Renal cortex interstitium (tissue), 11 donors: ENCODE data around the gene ARID5A. TPM values are rescaled to one million over a fixed set of nuclear protein-coding genes. Genes with fewer than 3 reads are reported as not detected.

Source experiments
- DNase-seq, 11 donors: peaks; one replicate each; pipeline ENCODE4 v3.0.0-alpha.2; 2013; ENCODE audit warnings: low read depth in 9 of 11, low spot score in 4 of 11; ENCODE audit errors: extremely low read depth in 1 of 11
- polyA plus RNA-seq, 3 donors: library from polyadenylated mRNA; unstranded; fragments of 120-200 nt; gene quantifications; one replicate each; pipeline ENCODE4 v1.2.1, GENCODE V29; 2013; ENCODE audit not compliant: insufficient read length in 3 of 3

Gene ARID5A
- polyA plus RNA-seq, 3 donors: 3.6 to 6.0 (median 5.0) TPM

DNA sequence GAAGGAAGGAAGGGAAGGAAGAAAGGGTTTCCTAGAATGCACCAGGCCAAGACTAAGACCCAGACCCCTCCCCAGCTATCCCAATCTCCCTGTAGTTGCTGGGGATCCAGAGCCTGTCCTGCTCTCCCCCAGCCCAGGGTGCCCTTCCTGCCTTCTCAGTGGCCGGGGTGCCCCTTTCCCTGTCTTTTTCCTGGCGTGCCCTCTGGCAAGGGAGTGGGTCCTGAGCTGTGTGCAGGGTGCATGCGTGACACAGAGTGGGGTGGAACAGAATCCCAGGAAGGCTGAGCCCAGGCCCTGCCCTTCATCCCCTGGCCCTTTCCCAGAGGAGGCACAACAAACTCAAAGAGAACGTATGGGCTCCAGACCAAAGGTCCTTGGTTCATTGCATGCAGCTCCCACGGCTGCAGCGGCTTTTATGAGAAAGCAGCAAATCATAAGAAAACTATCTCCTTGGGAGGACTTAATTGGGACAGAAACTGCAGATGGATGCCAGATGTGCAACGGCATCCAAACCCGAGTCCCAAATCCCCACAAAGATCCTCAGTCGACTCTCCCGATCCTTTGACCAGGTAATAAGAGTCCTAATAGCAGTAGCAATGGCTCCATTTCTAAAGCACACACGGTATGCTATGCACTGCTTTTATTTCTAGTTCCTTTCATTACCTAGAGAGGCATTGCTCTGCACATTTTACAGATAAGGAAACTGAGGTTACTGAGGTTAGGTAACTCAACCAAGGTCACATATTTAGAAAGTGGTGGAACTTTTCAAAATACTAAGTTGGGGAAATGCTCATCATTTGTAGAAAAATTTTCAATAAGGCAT lies 12.7 kb upstream of the ARID5A start:
- DNase-seq: no peak

DNA sequence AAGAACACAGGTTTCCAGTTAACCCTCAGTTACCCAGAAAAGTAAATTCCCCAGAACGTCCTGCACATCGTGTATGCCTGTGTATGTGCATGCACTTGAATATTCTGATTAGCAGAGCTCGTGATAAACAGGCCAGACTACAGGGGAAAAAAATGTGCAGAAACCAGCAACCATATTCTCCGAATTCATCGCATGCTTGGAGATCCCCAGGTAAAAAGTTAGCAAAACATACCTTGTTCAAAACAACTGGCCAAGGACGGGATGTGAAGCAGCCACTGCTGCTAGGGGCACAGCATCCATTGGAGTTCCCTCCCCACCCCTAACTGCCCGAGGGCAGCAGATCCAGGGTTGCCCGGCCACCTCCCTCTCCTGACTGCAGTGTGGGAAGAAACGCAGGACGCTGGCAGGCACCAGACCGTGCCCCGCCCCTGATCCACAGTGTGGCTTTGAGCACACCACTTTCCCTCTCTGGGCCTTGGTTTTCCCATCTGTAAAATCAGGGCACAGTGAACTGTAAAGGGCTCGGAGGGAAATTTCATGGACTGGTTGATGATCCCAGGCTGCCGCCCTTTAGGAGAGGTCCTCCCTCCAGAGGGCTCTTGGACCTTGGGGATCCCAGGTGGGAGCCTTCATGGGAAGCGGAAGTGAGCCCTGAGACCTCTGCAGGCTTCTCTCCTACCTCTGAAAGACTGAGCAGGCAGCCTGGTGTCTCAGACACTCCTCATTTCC lies 11.9 kb upstream of the ARID5A start:
- no peak for DNase-seq

- DNase-seq: no peak
Measured at GRCh38 chr2:96525211-96525507, 11.4 kb upstream of the ARID5A start.

DNA sequence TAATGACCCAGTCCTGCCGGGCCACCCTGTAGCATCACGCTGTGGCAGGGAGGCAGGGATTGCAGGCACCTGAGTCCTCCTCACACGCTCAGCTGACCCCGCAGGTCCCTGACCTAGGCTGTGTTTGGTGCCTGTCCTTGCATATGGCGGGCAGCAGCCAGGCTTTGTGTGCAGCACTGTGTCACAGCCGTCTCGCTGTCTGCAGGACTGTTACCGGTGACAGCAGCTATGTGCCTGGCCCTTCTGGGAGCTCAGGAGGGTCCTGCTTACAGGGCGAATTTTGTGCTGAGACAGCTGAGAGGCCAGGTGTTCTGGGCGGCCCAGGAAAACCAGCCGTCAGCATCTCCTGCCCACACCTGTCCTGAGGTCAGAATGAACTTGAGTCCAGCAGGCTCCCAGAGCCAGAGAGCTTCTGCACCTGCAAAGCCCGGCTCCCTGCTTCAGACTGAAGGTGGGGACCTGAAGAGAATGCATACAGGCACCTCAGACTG lies 10.4 kb upstream of the ARID5A start:
- no peak for DNase-seq

DNA sequence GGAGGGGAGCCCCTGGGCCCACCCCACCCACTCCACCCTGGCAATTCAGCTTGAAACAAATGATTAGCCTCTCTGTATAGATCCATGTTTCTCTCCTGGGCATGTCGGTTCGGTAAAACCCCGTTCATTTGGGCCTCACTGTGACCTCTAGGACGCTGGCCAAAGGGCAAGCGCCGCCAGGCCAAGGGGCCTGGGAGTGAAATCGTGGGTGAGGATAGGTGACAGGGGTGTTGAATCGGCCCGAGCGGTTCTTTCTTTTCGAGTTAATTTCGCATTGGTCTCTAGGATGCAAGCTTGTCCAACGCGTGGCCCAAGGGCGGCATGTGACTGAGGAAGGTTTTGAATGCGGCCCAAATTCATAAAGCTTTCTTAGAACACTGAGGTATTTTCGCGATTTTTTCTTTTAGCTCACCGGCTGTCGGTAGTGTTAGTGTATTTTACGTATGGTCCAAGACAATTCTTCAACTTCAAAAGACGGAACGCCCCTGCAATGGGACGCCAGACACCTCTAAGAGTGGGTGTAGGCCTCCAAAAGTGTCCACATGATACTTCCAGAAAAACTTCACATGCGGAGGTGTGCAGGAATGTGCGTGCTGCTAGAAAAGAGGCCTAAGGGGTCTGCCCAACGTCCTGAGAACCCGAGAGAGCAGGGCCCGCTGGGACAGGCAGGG lies 9.8 kb upstream of the ARID5A start:
- DNase-seq: no peak

- no peak for DNase-seq
Measured at GRCh38 chr2:96527286-96528005, 9.1 kb upstream of the ARID5A start.

DNA sequence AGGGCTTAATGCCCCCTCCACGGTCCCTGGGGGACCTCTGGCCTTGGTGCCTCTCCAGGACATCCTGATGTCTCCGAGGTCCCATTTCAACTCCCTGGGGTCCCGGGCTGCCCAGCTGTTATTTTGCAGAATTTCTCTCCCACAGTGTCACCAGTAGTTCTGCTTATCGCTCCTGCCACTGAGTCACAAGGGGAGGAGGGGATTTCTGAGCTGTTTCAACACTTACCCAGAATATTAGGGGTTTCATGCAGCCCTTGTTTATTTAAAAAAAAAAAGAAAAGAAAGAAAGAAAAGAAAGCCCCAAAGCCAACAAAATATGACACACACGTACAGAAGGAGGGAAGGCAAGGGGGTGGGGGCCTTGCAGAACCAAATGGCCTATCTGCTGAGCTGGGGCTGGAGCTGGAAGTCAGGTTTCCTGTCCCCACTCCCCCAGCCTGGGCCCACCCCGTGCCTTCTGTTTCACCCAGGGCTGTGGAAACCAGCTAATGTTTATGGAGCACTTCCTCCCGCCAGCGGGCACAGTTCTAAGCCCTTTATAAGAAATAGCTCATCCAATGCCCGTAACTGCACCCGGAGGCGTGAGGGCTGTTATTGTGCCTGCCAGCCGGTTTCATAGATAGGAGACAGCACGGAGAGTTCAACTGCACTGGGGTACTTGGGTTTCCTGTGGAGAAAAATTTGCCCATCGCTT lies 8.4 kb upstream of the ARID5A start:
- no peak for DNase-seq

GRCh38 chr2:96528700-96529375 lies 7.7 kb upstream of the ARID5A start:
- no peak for DNase-seq

GRCh38 chr2:96529376-96530143 lies 7.0 kb upstream of the ARID5A start:
- DNase-seq: no peak

DNA sequence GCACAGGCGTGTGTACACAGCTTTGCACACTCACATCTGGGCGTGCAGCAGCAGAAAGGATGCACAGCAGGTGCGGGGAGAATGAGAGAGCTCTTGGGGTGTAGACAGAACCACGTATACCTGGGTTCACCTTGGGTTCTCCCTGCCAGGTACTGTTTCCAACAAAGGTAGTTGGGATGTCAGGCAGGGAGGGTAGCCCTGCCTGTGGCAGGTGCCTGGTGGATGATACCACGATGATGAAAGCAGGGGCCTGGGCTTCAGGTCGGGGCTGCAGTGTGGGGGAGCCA lies 6.5 kb upstream of the ARID5A start:
- DNase-seq: no peak

- DNase-seq: no peak
Measured at GRCh38 chr2:96530474-96531357, 5.8 kb upstream of the ARID5A start.

GRCh38 chr2:96531366-96531765 lies 5.2 kb upstream of the ARID5A start:
- DNase-seq: no peak

DNA sequence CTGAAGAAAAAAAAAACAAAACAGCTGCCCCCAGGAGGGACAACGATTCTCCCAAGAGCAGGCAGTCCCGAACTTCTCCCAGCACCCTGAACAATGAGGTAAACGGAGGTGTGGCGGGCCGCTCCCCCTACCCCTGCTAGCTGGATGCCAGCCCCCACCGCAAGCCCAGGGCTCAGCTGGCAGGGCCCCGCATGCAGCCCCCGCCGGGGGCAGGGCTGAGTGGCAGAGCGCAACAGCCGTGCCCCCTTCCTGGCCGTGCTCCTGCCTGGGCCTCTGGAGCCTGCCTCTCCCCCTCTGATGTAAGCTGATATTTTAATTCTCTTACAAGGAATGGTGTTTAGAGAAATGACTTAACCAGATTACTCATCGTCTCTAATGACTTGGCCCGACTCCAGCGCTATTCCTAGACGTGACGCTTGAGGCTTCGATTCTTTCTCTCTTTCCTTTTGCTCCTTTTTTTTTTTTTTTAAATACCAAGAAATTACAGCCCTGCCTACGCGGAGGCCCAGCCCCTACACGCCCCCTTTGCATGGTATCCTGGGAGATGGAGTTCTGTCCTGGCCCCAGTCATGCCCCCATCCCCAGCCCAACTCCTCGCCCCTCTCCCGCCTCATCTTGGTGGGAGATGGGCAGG lies 4.6 kb upstream of the ARID5A start:
- DNase-seq: peak; percentile 89 to 98 (median 94)

- DNase-seq: no peak
Measured at GRCh38 chr2:96532641-96533291, 3.8 kb upstream of the ARID5A start.

DNA sequence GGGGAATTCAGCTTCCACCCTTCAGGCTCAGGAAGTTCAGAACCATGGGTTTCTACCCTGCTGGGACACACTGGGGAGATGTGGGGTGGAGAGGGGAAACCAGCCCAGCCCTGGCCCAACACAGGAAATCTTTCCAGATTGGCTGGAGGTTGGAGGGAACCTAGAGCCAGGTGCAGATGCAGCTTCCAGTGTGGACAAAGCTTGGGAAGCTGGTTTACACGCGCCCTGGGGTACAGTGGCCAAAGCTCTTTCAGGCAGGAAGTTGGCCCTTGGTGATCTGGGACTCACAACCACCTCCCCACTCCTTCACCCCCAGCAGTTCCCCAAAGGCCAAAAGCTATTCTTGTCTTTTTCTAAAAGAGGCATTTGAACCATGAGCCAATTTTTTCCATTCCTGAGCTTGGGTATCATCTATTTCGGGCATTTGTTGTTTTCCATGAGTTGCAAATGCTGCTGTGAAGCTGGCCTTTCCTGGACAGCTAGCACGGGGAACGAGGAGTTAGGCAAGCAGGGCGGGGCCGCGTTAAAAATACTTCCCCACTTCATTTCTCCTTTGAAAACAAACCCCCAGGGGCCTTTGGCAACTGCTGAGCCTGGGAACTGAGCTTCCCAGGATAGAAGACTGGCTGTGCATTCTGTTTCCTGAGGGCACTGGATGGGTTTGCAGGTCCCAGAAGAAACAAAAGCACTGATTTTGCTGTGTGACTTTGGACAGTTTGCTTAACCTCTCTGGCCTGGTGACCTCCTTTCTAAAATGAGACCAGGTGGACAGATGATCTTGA lies 3.1 kb upstream of the ARID5A start:
- DNase-seq: no peak
